Fibroblast of the conjunctiva (primary cell): Measurements from ENCODE around the gene OR51L1.
"Not testable (repeated sequence)": the region's sequence is repeated elsewhere in the genome, so short reads cannot be mapped to it uniquely, and the experiment has no call there.

ENCODE experiments used
- DNase-seq: peaks from one replicate; pipeline ENCODE4 v3.0.0-alpha.2; 2010; ENCODE audit warnings: low read depth

OR51L1 gene, protein sequence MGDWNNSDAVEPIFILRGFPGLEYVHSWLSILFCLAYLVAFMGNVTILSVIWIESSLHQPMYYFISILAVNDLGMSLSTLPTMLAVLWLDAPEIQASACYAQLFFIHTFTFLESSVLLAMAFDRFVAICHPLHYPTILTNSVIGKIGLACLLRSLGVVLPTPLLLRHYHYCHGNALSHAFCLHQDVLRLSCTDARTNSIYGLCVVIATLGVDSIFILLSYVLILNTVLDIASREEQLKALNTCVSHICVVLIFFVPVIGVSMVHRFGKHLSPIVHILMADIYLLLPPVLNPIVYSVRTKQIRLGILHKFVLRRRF

DNA sequence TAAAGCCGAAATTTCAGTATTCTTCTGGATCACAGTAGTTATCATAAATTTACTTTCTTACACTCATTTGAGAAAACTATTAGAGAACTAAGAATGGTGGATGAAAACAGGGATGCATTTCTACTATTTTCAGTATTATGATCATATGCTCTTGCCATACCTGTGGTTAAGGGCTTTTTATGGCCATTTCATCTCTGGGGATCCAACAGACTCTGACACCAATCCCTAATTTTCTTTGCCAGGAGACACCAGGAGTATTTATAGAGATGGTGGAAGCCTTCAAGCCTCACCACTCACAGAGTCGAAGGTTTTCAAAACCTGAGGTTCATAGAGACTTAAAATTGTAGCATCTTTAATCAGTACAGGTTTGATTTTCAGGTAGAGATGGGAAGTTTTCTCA lies at the start of gene OR51L1:
OR51L1 (plus strand) TSS at position 301 of the 400 bp plus-strand sequence. CDS start 4,132 bp downstream, outside the sequence.
- no peak for DNase-seq

DNA sequence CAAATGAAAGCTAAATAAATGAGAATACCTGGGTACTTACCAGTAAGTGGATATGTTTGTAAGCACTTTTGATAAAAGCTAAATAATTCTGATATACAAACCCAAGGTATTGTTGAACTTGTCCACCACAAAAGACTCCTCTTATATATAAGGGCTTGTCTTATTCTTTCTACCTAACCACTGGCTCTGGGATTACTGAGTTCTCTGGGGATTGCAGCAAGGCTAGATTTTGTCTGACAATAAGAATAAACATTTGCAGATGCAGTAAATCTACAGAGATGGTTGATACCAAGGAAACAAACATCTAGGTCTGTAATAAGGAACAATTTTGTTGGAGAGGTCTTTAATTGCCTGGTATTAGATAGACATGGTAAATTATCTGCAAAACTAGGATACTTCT lies 47.1 kb upstream of the OR51L1 start, which contains the start of gene OR51A4:
OR51A4 (minus strand) TSS at position 101 of the 400 bp plus-strand sequence. CDS start 505 bp downstream, outside the sequence.
- DNase-seq: no peak

DNA sequence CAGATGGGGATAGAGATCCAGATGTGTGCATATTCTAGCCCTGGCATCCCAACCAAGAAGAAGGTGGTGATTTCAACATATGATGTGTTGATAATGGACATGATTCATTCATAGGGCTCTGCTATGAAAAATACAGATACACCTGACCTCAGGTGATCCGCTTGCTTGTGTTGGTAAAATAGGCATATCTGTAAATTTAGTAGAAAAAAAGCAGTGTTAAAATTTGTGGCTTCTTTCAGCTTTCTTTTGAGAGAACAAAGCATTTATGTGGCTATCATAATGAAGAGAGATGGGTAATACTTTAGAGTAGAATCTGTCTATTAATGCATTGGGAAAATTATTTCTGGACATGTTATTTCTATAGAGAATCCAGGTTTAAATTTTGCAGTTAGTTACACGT lies 39.0 kb upstream of the OR51L1 start, which contains the start of gene OR51A2:
OR51A2 (minus strand) TSS at position 101 of the 400 bp plus-strand sequence; CDS start at position 101, 0 bp downstream.
- not testable (repeated sequence) for DNase-seq

DNA sequence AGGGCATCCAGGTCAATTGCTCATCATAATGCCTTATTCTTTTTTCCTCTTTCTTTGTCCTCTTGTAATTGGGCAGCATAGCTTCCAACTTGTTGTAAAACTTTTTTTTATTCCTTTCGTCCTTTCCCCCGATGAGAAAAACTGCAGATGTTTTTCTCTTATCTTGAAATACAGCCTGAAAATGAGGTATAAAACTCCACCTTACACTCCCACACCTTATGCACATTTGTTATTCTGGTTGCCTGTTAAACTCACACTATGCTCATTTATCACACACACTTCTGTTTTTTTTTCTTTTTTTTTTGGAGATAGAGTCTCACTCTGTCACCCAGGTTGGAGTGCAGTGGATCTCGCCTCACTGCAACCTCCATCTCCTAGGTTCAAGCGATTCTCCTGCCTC lies 37.3 kb upstream of the OR51L1 start:
- DNase-seq: no peak

- DNase-seq: no peak
Measured at GRCh38 chr11:4960877-4961276, 33.8 kb upstream of the OR51L1 start.

GRCh38 chr11:4962816-4963215 lies 31.8 kb upstream of the OR51L1 start:
- no peak for DNase-seq

- no peak for DNase-seq
Measured at GRCh38 chr11:4975436-4975835, 19.2 kb upstream of the OR51L1 start.

- DNase-seq: no peak
Measured at GRCh38 chr11:4979036-4979435, 15.6 kb upstream of the OR51L1 start.

- no peak for DNase-seq
Measured at GRCh38 chr11:4982678-4983077, 12.0 kb upstream of the OR51L1 start.

GRCh38 chr11:4983841-4984240 lies 10.8 kb upstream of the OR51L1 start:
- no peak for DNase-seq

GRCh38 chr11:4991060-4991459 lies 3.6 kb upstream of the OR51L1 start:
- DNase-seq: no peak

- DNase-seq: peak; percentile 29
Measured at GRCh38 chr11:5004424-5005274, 10.0 kb downstream of the OR51L1 start.

GRCh38 chr11:5007561-5007960 lies 12.9 kb downstream of the OR51L1 start:
- no peak for DNase-seq

DNA sequence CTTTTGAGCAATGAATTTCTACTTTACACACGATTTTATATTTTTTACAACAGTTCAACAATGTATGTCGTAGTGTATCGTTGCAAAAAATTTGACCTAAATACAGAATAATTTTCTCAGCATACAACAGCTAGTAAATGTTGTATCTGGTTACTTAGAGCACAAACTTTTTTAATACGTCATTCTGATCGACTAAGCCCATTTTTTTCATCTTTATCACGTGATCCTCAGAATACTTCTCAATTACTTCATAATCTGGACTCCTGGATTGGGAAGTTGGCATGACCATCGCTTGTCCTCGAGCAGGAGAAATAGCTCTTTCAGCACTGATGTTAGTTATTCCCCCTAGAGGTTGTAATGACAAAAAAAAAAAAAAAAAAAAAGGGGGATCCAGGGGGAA lies 16.6 kb downstream of the OR51L1 start:
- DNase-seq: no peak

- DNase-seq: no peak
Measured at GRCh38 chr11:5013012-5013411, 18.4 kb downstream of the OR51L1 start.

GRCh38 chr11:5021996-5022395 lies 27.3 kb downstream of the OR51L1 start:
- DNase-seq: no peak

DNA sequence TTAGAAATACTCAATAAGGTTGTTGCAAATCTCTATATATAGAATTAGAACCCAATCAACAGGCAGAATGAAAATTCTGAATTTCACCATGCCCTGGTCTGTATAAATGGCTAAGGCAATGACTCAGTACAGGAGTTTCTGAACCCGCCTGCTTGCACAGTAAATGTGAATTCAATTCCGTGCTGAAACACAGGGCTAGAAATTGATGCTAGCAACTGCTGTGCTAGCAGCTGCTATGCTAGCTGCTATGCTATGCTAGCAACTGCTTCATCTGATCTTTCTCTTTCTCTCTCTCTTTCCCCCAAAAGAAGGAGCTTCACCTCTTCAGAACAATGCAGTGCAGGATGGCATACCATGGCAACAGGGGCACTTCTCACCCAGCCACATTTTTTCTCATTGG lies 42.0 kb downstream of the OR51L1 start:
- no peak for DNase-seq

GRCh38 chr11:5037926-5038325 lies 43.3 kb downstream of the OR51L1 start:
- DNase-seq: no peak

DNA sequence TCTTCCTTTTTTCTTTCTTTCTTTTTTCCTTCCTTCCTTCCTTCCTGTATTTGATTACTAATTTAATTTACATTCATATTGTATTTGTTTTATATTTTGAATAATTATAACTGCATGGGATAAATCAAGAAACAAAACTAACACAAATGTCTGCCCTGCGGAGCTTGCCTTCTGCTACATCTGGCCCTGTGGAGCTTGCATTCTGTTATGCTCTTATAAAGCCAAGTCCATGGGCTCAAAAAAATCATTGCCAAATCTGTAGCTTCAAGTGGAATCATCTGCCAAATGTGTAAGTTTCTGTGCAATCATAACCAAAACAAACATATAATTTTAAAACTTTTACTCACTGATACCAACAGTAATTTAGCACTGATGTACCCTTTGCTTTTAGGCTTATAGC lies 43.7 kb downstream of the OR51L1 start:
- DNase-seq: no peak

- DNase-seq: no peak
Measured at GRCh38 chr11:5040876-5041275, 46.2 kb downstream of the OR51L1 start.

- no peak for DNase-seq
Measured at GRCh38 chr11:5042091-5042490, 47.4 kb downstream of the OR51L1 start.

DNA sequence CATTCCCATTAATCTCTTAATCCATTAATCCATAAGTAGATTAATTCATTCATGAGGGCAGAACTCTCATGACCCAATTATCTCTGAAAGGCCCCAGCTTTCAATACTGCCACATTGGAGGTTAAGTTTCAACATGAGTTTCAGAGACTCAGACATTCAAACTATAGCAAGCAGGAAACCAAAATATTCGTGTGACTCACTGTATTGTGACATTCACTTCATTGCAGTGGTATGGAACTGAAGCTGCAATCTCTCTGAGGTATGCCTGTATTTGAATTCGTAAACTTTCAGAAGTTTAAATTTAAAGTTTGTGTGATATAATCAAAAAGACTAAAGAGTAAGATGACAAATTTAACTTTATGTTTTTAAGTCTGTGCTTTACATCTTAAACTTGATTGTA lies 48.7 kb downstream of the OR51L1 start:
- DNase-seq: no peak

GRCh38 chr11:5046226-5046625 lies 51.6 kb downstream of the OR51L1 start, which contains the start of gene OR52J3:
TSS of gene OR52J3 (plus strand) at chr11:5046526. CDS start at chr11:5046526, 0 bp downstream.
- DNase-seq: no peak
